HepG2 (cell line): ENCODE data around the gene CTSW.

Experiments used
- ADNP ChIP-seq: sonication (generic); formaldehyde crosslinking; IDR thresholded peaks from 2 replicates; pipeline ENCODE4 v1.4.0; 2020; ENCODE audit warnings: missing genetic modification reagents
- CEBPB ChIP-seq: IDR thresholded peaks from 2 replicates; pipeline ENCODE4 v1.6.1; 2011; ENCODE audit warnings: low read depth, low read length, improper control_type of control experiment, borderline replicate concordance
- ELF1 ChIP-seq: sonication (generic); formaldehyde crosslinking; IDR thresholded peaks from 2 replicates; pipeline ENCODE4 v1.4.0; 2020; ENCODE audit warnings: missing genetic modification reagents
- FOXJ3 ChIP-seq: sonication (generic); formaldehyde crosslinking; IDR thresholded peaks from 2 replicates; pipeline ENCODE4 v1.4.0; 2020; ENCODE audit warnings: missing genetic modification reagents, mild to moderate bottlenecking, borderline replicate concordance
- GABPA ChIP-seq, 2 experiments: IDR thresholded peaks; 2 replicates each; pipeline ENCODE4 v1.6.1; 2011 to 2016; ENCODE audit warnings: low read depth in 2 of 2, low read length in 1 of 2, missing biosample characterization in 1 of 2, missing genetic modification characterization in 1 of 2
- MAFK ChIP-seq, 2 experiments: IDR thresholded peaks in 1 of 2; conservative IDR thresholded peaks in 1 of 2; 2 replicates each; pipeline ENCODE4 v1.6.1; 2011; ENCODE audit warnings: improper control_type of control experiment in 2 of 2, low read length in 2 of 2
- MTERF4 ChIP-seq: sonication (generic); formaldehyde crosslinking; IDR thresholded peaks from 2 replicates; pipeline ENCODE4 v1.8.0; 2023; ENCODE audit warnings: mild to moderate bottlenecking, missing genetic modification reagents
- SIN3A ChIP-seq: IDR thresholded peaks from 2 replicates; pipeline ENCODE4 v1.6.1; 2011; ENCODE audit warnings: low read depth, mild to moderate bottlenecking, control low read depth, low read length, borderline replicate concordance
- ZFX ChIP-seq: sonication (generic); formaldehyde crosslinking; IDR thresholded peaks from 2 replicates; pipeline ENCODE4 v1.4.0; 2020; ENCODE audit warnings: mild to moderate bottlenecking, low read depth, missing genetic modification reagents, moderate library complexity

- TF ChIP-seq FOXJ3 (CRISPR knock-in tag) (no peak), CEBPB (no peak), SIN3A (no peak), ELF1 (no peak), ADNP (no peak), GABPA (IDR thresholded peaks at IDR 0.05; ENCODE audit: low read depth, low read length) (no peak), GABPA (CRISPR knock-in tag; IDR thresholded peaks at IDR 0.05; ENCODE audit: low read depth) (no peak), MAFK (conservative IDR thresholded peaks at IDR 0.05 in 1 of 2, IDR thresholded peaks at IDR 0.05 in 1 of 2; ENCODE audit: low read length in 2 of 2) (no peak), MTERF4 (no peak), ZFX (CRISPR knock-in tag) (no peak)
Measured at GRCh38 chr11:65894034-65894591, 14.5 kb downstream of the CTSW start.
